Esophagus squamous epithelium (tissue), 4 donors: ENCODE results near the gene PADI1.

ENCODE experiments used
- POLR2A ChIP-seq, 4 donors: fragments of 450-650 bp; IDR thresholded peaks; one replicate each; pipeline ENCODE4 v1.6.1; 2017; ENCODE audit warnings: antibody characterized with exemption in 4 of 4, mild to moderate bottlenecking in 4 of 4, moderate library complexity in 3 of 4
- TF ChIP-seq, protein P1 (sequence below), 6 experiments: fragments of 450-650 bp in 4 of 6; fragments of 200-600 bp in 2 of 6; sonication (generic) in 2 of 6; IDR thresholded peaks; one replicate each; pipeline ENCODE4 v1.5.1; 2016 to 2019; ENCODE audit warnings: antibody characterized with exemption in 6 of 6, mild to moderate bottlenecking in 4 of 6, moderate library complexity in 4 of 6

DNA sequence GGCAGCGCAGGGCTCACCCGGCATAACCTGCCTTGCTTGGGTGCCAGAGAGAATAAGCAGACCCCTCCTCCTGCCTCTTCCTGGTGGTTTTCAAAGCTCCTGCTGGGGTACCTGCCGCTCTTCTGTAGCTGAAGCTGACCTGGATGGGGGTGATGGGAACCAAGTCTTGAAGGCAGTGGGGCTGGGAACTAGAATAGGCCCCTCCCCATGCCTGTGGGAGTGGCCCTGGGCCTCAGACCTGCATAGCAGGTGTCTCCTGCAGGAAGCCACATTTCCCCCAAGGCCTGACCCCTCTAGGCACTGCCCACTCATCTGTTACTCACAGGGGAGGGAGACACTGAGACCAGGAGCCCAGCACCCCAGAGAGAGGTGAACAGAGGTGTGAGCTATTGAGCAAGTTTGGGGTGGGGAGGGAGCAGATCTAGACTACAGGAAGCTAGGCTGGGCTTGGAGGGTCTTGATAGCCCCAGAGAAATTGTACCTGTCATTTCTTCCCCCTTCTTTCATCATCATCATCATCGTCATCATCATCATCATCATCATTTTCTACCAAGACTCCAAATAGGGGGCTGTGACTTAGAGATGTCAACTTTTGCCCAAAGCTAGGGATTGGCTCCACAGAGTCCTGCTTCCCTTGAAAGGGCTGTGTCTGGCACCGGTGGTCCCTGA is 10.1 kb downstream of the PADI1 start:
- TF ChIP-seq, protein P1, sequence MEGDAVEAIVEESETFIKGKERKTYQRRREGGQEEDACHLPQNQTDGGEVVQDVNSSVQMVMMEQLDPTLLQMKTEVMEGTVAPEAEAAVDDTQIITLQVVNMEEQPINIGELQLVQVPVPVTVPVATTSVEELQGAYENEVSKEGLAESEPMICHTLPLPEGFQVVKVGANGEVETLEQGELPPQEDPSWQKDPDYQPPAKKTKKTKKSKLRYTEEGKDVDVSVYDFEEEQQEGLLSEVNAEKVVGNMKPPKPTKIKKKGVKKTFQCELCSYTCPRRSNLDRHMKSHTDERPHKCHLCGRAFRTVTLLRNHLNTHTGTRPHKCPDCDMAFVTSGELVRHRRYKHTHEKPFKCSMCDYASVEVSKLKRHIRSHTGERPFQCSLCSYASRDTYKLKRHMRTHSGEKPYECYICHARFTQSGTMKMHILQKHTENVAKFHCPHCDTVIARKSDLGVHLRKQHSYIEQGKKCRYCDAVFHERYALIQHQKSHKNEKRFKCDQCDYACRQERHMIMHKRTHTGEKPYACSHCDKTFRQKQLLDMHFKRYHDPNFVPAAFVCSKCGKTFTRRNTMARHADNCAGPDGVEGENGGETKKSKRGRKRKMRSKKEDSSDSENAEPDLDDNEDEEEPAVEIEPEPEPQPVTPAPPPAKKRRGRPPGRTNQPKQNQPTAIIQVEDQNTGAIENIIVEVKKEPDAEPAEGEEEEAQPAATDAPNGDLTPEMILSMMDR (IDR thresholded peaks at IDR 0.05), result no peak
- no peak for TF ChIP-seq POLR2A (IDR thresholded peaks at IDR 0.05)
